ENCODE data around the gene RIMS1.
"Not testable (repeated sequence)": the region's sequence is repeated elsewhere in the genome, so short reads cannot be mapped to it uniquely, and the experiment has no call there.

Gene RIMS1

DNA sequence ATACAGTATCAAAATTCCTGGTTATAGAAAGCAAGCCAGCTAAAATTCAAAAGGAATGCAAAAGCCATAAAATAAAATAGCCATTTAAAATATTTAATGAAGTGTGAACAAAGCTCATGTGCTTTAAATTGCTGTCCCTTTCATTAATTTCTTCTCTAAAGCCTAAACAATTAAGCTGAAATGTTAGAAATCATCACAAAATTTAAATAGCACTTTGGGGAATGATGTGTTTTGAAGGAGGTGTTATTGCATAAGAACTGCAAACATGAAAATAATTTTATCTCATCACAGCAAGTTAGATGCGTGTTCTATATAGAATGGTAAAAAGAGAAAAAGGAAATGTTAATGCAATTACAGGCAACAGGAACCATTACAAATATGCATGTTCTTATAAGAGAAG is 111.0 kb downstream of the RIMS1 start:
- H3K27me3 ChIP-seq (ENCODE audit: insufficient read depth, low read length): no peaks in the 10 kb centered on the region
- no peak overlapping the region for H2AFZ ChIP-seq (ENCODE audit: low read depth, low read length)
- no peak overlapping the region for H3K4me3 ChIP-seq (ENCODE audit: low read length)
- H3K4me1 ChIP-seq (ENCODE audit: insufficient read depth, low read length): peaks cover 4% of the 10 kb centered on the region
- H3K9me3 ChIP-seq (ENCODE audit: low read length): no peaks in the 10 kb centered on the region
- no peaks in the 10 kb centered on the region for H3K36me3 ChIP-seq (ENCODE audit: insufficient read depth, low read length)

DNA sequence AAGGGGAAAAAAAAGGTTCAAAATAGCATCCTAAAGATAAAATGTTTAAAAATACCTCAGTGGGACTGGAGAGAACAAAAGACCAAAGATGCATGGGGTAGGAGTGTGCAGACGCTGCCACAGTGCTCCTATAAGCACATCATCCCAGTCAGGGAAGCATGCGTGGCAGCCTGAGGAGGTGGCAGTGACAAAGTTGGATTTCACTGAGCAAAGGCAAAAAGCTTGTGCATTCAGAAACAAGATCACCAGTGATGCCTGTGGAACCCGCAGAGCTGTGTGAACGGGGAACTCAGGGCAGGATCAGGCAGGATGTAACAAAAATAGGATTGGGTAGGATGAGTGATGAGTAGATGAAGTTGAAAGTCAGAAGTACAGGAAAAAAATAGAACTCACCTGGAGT is 116.1 kb downstream of the RIMS1 start:
- Histone ChIP-seq H2AFZ (ENCODE audit: low read depth, low read length) (no peak overlapping the region), H3K36me3 (ENCODE audit: insufficient read depth, low read length) (no peaks in the 10 kb centered on the region), H3K4me3 (ENCODE audit: low read length) (no peak overlapping the region), H3K27me3 (ENCODE audit: insufficient read depth, low read length) (no peaks in the 10 kb centered on the region), H3K9me3 (ENCODE audit: low read length) (no peaks in the 10 kb centered on the region), H3K4me1 (ENCODE audit: insufficient read depth, low read length) (no peaks in the 10 kb centered on the region)

DNA sequence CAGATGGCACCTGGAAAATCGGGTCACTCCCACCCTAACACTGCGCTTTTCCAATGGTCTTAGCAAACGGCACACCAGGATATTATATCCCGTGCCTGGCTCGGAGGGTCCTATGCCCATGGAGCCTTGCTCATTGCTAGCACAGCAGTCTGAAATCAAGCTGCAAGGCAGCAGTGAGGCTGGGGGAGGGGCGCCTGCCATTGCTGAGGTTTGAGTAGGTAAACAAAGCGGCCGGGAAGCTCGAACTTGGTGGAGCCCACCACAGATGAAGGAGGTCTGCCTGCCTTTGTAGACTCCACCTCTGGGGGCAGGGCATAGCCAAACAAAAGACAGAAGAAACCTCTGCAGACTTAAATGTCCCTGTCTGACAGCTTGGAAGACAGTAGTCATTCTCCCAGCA is 120.2 kb downstream of the RIMS1 start:
- H3K36me3 ChIP-seq (ENCODE audit: insufficient read depth, low read length); H3K4me1 ChIP-seq (ENCODE audit: insufficient read depth, low read length); H3K9me3 ChIP-seq (ENCODE audit: low read length); H2AFZ ChIP-seq (ENCODE audit: low read depth, low read length); H3K4me3 ChIP-seq (ENCODE audit: low read length); H3K27me3 ChIP-seq (ENCODE audit: insufficient read depth, low read length): not testable (repeated sequence)

DNA sequence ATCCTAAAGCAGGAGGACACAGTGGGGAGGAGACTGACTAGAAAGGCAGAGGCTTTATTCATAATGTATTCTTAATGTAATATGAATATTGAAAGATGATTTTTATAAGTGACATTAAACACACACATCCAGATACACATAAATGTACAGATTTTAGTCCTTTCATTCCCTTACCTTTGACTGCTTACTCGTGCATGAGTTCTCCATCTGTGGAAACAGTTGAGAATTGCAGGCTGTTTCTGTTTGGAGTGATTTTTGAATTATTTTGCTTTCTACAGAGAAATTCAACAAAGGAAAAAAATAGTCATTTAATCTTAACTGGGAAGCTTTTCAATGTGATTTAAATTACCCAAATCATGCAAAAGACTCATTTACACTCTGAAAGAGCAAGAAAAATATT is 136.5 kb downstream of the RIMS1 start:
- no peak overlapping the region for H3K4me3 ChIP-seq (ENCODE audit: low read length)
- no peaks in the 10 kb centered on the region for H3K36me3 ChIP-seq (ENCODE audit: insufficient read depth, low read length)
- H2AFZ ChIP-seq (ENCODE audit: low read depth, low read length): no peak overlapping the region
- no peaks in the 10 kb centered on the region for H3K27me3 ChIP-seq (ENCODE audit: insufficient read depth, low read length)
- no peaks in the 10 kb centered on the region for H3K4me1 ChIP-seq (ENCODE audit: insufficient read depth, low read length)
- no peaks in the 10 kb centered on the region for H3K9me3 ChIP-seq (ENCODE audit: low read length)

DNA sequence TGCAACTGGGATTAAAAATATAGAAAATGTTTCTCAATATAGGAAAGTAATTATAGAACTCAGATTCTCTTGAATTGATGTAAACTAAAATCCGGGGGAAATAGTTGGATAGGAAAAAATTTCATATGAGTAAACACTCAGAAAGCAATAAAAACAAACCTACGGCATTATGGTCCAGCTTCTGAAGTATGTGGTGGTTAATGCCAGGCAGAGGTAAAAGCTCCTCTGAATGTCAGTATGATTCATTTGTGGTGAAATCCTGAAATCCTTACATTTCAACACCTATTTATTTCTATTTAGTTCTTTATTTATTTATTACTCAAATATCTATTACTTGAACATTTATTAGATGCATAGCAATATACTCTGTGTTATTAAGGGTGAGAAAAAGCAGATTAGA is 145.1 kb downstream of the RIMS1 start:
- Histone ChIP-seq H3K4me3 (ENCODE audit: low read length) (no peak overlapping the region), H3K4me1 (ENCODE audit: insufficient read depth, low read length) (no peaks in the 10 kb centered on the region), H3K27me3 (ENCODE audit: insufficient read depth, low read length) (no peaks in the 10 kb centered on the region), H3K36me3 (ENCODE audit: insufficient read depth, low read length) (no peaks in the 10 kb centered on the region), H3K9me3 (ENCODE audit: low read length) (no peaks in the 10 kb centered on the region), H2AFZ (ENCODE audit: low read depth, low read length) (no peak overlapping the region)

DNA sequence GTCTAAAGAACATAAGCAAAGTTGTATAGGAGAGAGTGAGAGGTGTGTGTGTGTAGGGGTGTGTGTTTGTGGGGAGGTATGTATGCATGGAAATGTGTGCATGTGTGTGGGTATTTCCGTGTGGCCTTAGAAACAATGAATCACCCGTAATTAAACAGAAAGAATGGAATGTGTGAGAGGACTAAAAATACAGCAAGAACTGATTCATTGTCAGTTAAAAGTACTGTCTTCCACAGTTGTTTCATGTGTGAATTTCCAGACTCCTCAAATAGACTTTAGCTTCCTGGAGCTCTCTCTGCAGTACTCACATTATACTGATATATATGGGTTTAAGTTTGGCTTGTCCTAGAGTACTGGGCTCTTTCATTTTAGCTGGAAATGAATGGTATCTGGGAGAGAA is 145.7 kb downstream of the RIMS1 start:
- Histone ChIP-seq H2AFZ (ENCODE audit: low read depth, low read length) (no peak overlapping the region), H3K27me3 (ENCODE audit: insufficient read depth, low read length) (no peaks in the 10 kb centered on the region), H3K4me3 (ENCODE audit: low read length) (no peak overlapping the region), H3K4me1 (ENCODE audit: insufficient read depth, low read length) (no peaks in the 10 kb centered on the region), H3K9me3 (ENCODE audit: low read length) (no peaks in the 10 kb centered on the region), H3K36me3 (ENCODE audit: insufficient read depth, low read length) (no peaks in the 10 kb centered on the region)

DNA sequence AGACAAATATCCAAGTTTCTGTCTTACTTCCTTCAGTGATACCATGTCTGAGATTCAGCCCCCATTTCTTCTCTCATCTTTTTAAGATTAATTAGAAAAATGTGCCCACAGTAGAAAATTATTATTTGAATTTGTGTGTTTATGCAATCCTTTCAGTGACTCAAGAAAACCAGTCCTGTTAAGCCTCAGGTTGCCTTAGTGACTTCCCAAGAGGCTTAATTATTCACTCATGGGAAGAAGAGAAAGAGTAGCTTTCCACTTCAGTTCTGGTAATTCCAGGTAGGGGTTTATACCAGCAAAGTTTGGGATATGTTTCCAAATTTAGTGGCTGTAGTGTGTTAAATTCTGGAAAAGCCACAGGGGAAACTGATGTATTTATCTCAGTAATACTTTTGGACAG is 149.1 kb downstream of the RIMS1 start:
- Histone ChIP-seq H2AFZ (ENCODE audit: low read depth, low read length) (no peak overlapping the region), H3K9me3 (ENCODE audit: low read length) (no peaks in the 10 kb centered on the region), H3K27me3 (ENCODE audit: insufficient read depth, low read length) (no peaks in the 10 kb centered on the region), H3K36me3 (ENCODE audit: insufficient read depth, low read length) (no peaks in the 10 kb centered on the region), H3K4me3 (ENCODE audit: low read length) (no peak overlapping the region), H3K4me1 (ENCODE audit: insufficient read depth, low read length) (peaks cover 3% of the 10 kb centered on the region)

DNA sequence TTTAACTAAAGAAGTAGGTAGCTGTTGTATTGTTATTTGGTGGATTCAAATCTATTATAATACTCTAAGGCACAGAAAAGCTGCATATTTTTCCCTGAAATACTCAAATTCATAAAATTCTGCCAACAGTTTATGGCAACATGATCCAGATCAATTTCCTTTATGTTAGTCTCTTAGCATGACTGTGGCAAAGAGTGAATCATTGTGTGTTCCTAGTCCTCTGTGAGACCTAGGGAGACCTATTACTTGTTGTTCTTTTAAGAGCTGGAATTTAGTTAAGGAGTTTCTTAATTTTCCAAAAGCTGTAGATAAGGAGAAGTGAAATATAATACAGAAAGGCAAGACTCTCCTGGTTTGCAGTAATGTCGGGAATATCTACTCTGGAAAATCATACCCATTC is 149.6 kb downstream of the RIMS1 start:
- H3K36me3 ChIP-seq (ENCODE audit: insufficient read depth, low read length): no peaks in the 10 kb centered on the region
- peaks cover 3% of the 10 kb centered on the region for H3K4me1 ChIP-seq (ENCODE audit: insufficient read depth, low read length)
- H3K4me3 ChIP-seq (ENCODE audit: low read length): no peak overlapping the region
- no peaks in the 10 kb centered on the region for H3K27me3 ChIP-seq (ENCODE audit: insufficient read depth, low read length)
- H2AFZ ChIP-seq (ENCODE audit: low read depth, low read length): no peak overlapping the region
- no peaks in the 10 kb centered on the region for H3K9me3 ChIP-seq (ENCODE audit: low read length)

- Histone ChIP-seq H3K4me3 (ENCODE audit: low read length) (no peak overlapping the region), H2AFZ (ENCODE audit: low read depth, low read length) (no peak overlapping the region), H3K9me3 (ENCODE audit: low read length) (no peaks in the 10 kb centered on the region), H3K27me3 (ENCODE audit: insufficient read depth, low read length) (no peaks in the 10 kb centered on the region), H3K4me1 (ENCODE audit: insufficient read depth, low read length) (peaks cover 3% of the 10 kb centered on the region), H3K36me3 (ENCODE audit: insufficient read depth, low read length) (no peaks in the 10 kb centered on the region)
These were observed 150.7 kb downstream of the RIMS1 start for GRCh38 chr6:72037006-72037405.

DNA sequence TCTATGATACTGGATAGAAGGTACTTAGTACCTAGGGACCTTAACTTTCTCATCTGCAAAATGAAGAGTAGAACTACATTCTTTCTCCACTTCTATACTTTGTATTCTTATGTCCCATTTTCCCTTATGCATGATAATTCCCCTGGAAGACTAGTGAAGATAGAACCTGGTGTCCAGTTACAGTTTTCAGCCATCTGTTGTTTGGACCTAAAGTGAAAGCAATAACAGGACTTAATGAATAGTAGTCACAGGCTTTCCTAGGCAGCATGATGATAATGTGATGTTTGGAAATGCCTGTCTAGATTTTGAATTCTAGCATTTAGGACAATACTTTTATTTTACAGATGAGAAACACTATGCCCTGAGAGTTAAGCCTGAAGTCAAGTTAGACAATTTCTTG is 153.8 kb downstream of the RIMS1 start:
- no peaks in the 10 kb centered on the region for H3K36me3 ChIP-seq (ENCODE audit: insufficient read depth, low read length)
- no peaks in the 10 kb centered on the region for H3K27me3 ChIP-seq (ENCODE audit: insufficient read depth, low read length)
- H3K4me1 ChIP-seq (ENCODE audit: insufficient read depth, low read length): peaks cover 5% of the 10 kb centered on the region
- no peak overlapping the region for H3K4me3 ChIP-seq (ENCODE audit: low read length)
- H2AFZ ChIP-seq (ENCODE audit: low read depth, low read length): no peak overlapping the region
- H3K9me3 ChIP-seq (ENCODE audit: low read length): no peaks in the 10 kb centered on the region

DNA sequence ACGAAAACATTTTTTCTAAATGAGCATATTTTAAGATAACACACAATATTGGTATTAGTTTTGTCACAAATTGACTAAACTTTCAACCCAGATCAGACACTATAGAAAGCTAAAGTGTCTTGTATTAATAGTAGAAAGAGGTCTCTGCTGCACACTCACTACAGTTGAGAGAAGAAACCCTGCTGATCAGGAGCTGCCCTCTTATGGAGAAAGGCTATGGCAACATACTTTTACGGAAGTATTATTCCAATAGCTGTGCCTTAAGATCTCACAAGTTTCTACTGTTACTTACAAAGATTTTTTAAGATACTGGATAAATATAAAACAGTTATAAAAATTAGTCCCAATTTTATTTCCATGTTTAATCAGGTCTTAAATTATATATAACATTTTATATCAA is 155.7 kb downstream of the RIMS1 start:
- Histone ChIP-seq H3K4me3 (ENCODE audit: low read length) (no peak overlapping the region), H3K9me3 (ENCODE audit: low read length) (no peaks in the 10 kb centered on the region), H2AFZ (ENCODE audit: low read depth, low read length) (no peak overlapping the region), H3K4me1 (ENCODE audit: insufficient read depth, low read length) (peaks cover 5% of the 10 kb centered on the region), H3K36me3 (ENCODE audit: insufficient read depth, low read length) (no peaks in the 10 kb centered on the region), H3K27me3 (ENCODE audit: insufficient read depth, low read length) (no peaks in the 10 kb centered on the region)

- Histone ChIP-seq H3K9me3 (ENCODE audit: low read length) (no peaks in the 10 kb centered on the region), H3K4me1 (ENCODE audit: insufficient read depth, low read length) (peaks cover under 1% of the 10 kb centered on the region), H3K36me3 (ENCODE audit: insufficient read depth, low read length) (no peaks in the 10 kb centered on the region), H3K4me3 (ENCODE audit: low read length) (no peak overlapping the region), H2AFZ (ENCODE audit: low read depth, low read length) (no peak overlapping the region), H3K27me3 (ENCODE audit: insufficient read depth, low read length) (no peaks in the 10 kb centered on the region)
These were observed 161.7 kb downstream of the RIMS1 start for GRCh38 chr6:72048080-72048479.

GRCh38 chr6:72049376-72049775 is 163.0 kb downstream of the RIMS1 start:
- H3K9me3 ChIP-seq (ENCODE audit: low read length): no peaks in the 10 kb centered on the region
- H3K27me3 ChIP-seq (ENCODE audit: insufficient read depth, low read length): no peaks in the 10 kb centered on the region
- H3K4me3 ChIP-seq (ENCODE audit: low read length): no peak overlapping the region
- H3K36me3 ChIP-seq (ENCODE audit: insufficient read depth, low read length): no peaks in the 10 kb centered on the region
- H2AFZ ChIP-seq (ENCODE audit: low read depth, low read length): no peak overlapping the region
- no peaks in the 10 kb centered on the region for H3K4me1 ChIP-seq (ENCODE audit: insufficient read depth, low read length)

- Histone ChIP-seq H3K4me1 (ENCODE audit: insufficient read depth, low read length) (no peaks in the 10 kb centered on the region), H3K4me3 (ENCODE audit: low read length) (no peak overlapping the region), H2AFZ (ENCODE audit: low read depth, low read length) (no peak overlapping the region), H3K27me3 (ENCODE audit: insufficient read depth, low read length) (no peaks in the 10 kb centered on the region), H3K9me3 (ENCODE audit: low read length) (no peaks in the 10 kb centered on the region), H3K36me3 (ENCODE audit: insufficient read depth, low read length) (no peaks in the 10 kb centered on the region)
These were observed 174.9 kb downstream of the RIMS1 start for GRCh38 chr6:72061286-72061685.

Measured in neuron (in vitro differentiated cells).